SK-N-SH treated with all-trans-retinoic acid at 6 μM for 48 hours (cell line): ENCODE measurements around the gene RPL7A.

Experiments used
- ATAC-seq: fragments of 200-7000 bp; cut with Tn5 transposase; 3 replicates; pipeline ENCODE4 v1.9.1; 2020; ENCODE audit warnings: mild to moderate bottlenecking, moderate library complexity
- ARNTL ChIP-seq: fragments of 450-650 bp; formaldehyde crosslinking; IDR thresholded peaks from 2 replicates; pipeline ENCODE4 v1.5.0; 2020; ENCODE audit warnings: low read depth, mild to moderate bottlenecking, moderate library complexity, borderline replicate concordance
- BACH2 ChIP-seq: fragments of 250-450 bp; sonication (Bioruptor Pico); IDR thresholded peaks from 2 replicates; pipeline ENCODE4 v1.9.0; 2021; ENCODE audit warnings: mild to moderate bottlenecking, borderline replicate concordance
- CSDC2 ChIP-seq: fragments of 250-450 bp; sonication (Bioruptor Pico); IDR thresholded peaks from 2 replicates; pipeline ENCODE4 v1.5.0; 2020; ENCODE audit warnings: mild to moderate bottlenecking, moderate library complexity
- CSRNP3 ChIP-seq: fragments of 250-450 bp; sonication (Bioruptor Pico); IDR thresholded peaks from 2 replicates; pipeline ENCODE4 v1.5.1; 2021; ENCODE audit warnings: mild to moderate bottlenecking, moderate library complexity
- ESRRG ChIP-seq: fragments of 250-450 bp; sonication (Bioruptor Pico); IDR thresholded peaks from 2 replicates; pipeline ENCODE4 v1.6.1; 2021; ENCODE audit warnings: mild to moderate bottlenecking
- GLIS3 ChIP-seq: fragments of 250-450 bp; sonication (Bioruptor Pico); IDR thresholded peaks from 2 replicates; pipeline ENCODE4 v1.5.0; 2020; ENCODE audit warnings: mild to moderate bottlenecking, moderate library complexity
- ISL1 ChIP-seq: fragments of 250-450 bp; sonication (Bioruptor Pico); IDR thresholded peaks from 2 replicates; pipeline ENCODE4 v2.1.2; 2022; ENCODE audit warnings: mild to moderate bottlenecking, moderate library complexity
- OSR1 ChIP-seq: fragments of 250-450 bp; sonication (Bioruptor Pico); IDR thresholded peaks from 2 replicates; pipeline ENCODE4 v1.8.0; 2022; ENCODE audit warnings: moderate library complexity, mild to moderate bottlenecking, inconsistent platforms
- POU6F1 ChIP-seq: fragments of 250-450 bp; sonication (Bioruptor Pico); IDR thresholded peaks from 2 replicates; pipeline ENCODE4 v1.8.0; 2021; ENCODE audit warnings: low read depth, mild to moderate bottlenecking, moderate library complexity, borderline replicate concordance
- PPARA ChIP-seq: fragments of 250-450 bp; sonication (Bioruptor Pico); IDR thresholded peaks from 2 replicates; pipeline ENCODE4 v1.5.0; 2020; ENCODE audit warnings: mild to moderate bottlenecking, borderline replicate concordance
- RARB ChIP-seq: fragments of 250-450 bp; sonication (Bioruptor Pico); IDR thresholded peaks from 2 replicates; pipeline ENCODE4 v1.8.0; 2021; ENCODE audit warnings: mild to moderate bottlenecking, moderate library complexity
- TCF4 ChIP-seq: fragments of 250-450 bp; sonication (Bioruptor Pico); IDR thresholded peaks from 2 replicates; pipeline ENCODE4 v1.8.0; 2021; ENCODE audit warnings: mild to moderate bottlenecking, moderate library complexity, borderline replicate concordance
- TOX ChIP-seq: fragments of 250-450 bp; sonication (Bioruptor Pico); IDR thresholded peaks from 2 replicates; pipeline ENCODE4 v1.8.0; 2021; ENCODE audit warnings: mild to moderate bottlenecking, moderate library complexity, borderline replicate concordance
- ZC3H10 ChIP-seq: fragments of 250-450 bp; sonication (Bioruptor Pico); IDR thresholded peaks from 2 replicates; pipeline ENCODE4 v1.5.1; 2021; ENCODE audit warnings: mild to moderate bottlenecking, moderate library complexity
- ZFP30 ChIP-seq: fragments of 450-650 bp; formaldehyde crosslinking; IDR thresholded peaks from 2 replicates; pipeline ENCODE4 v1.5.0; 2022; ENCODE audit warnings: mild to moderate bottlenecking, moderate library complexity
- ZNF565 ChIP-seq: fragments of 450-650 bp; formaldehyde crosslinking; conservative IDR thresholded peaks from 2 replicates; pipeline ENCODE4 v1.5.0; 2020; ENCODE audit warnings: low read depth, mild to moderate bottlenecking, moderate library complexity
- ZNF70 ChIP-seq: fragments of 450-650 bp; formaldehyde crosslinking; IDR thresholded peaks from 2 replicates; pipeline ENCODE4 v1.5.0; 2020; ENCODE audit warnings: mild to moderate bottlenecking, moderate library complexity
- ZNF8 ChIP-seq: fragments of 450-650 bp; formaldehyde crosslinking; IDR thresholded peaks from 2 replicates; pipeline ENCODE4 v1.5.0; 2020; ENCODE audit warnings: mild to moderate bottlenecking, moderate library complexity
- TF ChIP-seq, protein P1 (sequence below): fragments of 250-450 bp; sonication (Bioruptor Pico); IDR thresholded peaks from 2 replicates; pipeline ENCODE4 v1.8.0; 2020; ENCODE audit warnings: mild to moderate bottlenecking, moderate library complexity, borderline replicate concordance
- TF ChIP-seq, protein P2 (sequence below): fragments of 250-450 bp; sonication (Bioruptor Pico); IDR thresholded peaks from 2 replicates; pipeline ENCODE4 v1.5.0; 2020; ENCODE audit warnings: mild to moderate bottlenecking, moderate library complexity
- TF ChIP-seq, protein P3 (sequence below): fragments of 250-450 bp; sonication (Bioruptor Pico); IDR thresholded peaks from 2 replicates; pipeline ENCODE4 v1.5.1; 2020; ENCODE audit warnings: low read depth, mild to moderate bottlenecking, moderate library complexity

The RPL7A gene

GRCh38 chr9:133361507-133362092 is 13.6 kb downstream of the RPL7A start:
- no peak for ATAC-seq
- TF ChIP-seq POU6F1 (CRISPR knock-in tag) (no peak), RARB (CRISPR knock-in tag) (no peak), ZNF565 (CRISPR knock-in tag) (no peak), ARNTL (no peak), BACH2 (no peak), CSDC2 (CRISPR knock-in tag) (no peak), TOX (CRISPR knock-in tag) (no peak), OSR1 (CRISPR knock-in tag) (no peak), ZFP30 (CRISPR knock-in tag) (no peak), ZNF8 (CRISPR knock-in tag) (no peak), ESRRG (CRISPR knock-in tag) (no peak), ZC3H10 (CRISPR knock-in tag) (no peak), PPARA (CRISPR knock-in tag) (no peak), CSRNP3 (CRISPR knock-in tag) (no peak), ZNF70 (CRISPR knock-in tag) (no peak)
- TF ChIP-seq, protein P1, sequence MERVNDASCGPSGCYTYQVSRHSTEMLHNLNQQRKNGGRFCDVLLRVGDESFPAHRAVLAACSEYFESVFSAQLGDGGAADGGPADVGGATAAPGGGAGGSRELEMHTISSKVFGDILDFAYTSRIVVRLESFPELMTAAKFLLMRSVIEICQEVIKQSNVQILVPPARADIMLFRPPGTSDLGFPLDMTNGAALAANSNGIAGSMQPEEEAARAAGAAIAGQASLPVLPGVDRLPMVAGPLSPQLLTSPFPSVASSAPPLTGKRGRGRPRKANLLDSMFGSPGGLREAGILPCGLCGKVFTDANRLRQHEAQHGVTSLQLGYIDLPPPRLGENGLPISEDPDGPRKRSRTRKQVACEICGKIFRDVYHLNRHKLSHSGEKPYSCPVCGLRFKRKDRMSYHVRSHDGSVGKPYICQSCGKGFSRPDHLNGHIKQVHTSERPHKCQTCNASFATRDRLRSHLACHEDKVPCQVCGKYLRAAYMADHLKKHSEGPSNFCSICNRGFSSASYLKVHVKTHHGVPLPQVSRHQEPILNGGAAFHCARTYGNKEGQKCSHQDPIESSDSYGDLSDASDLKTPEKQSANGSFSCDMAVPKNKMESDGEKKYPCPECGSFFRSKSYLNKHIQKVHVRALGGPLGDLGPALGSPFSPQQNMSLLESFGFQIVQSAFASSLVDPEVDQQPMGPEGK (CRISPR knock-in tag): no peak
- TF ChIP-seq, protein P2, sequence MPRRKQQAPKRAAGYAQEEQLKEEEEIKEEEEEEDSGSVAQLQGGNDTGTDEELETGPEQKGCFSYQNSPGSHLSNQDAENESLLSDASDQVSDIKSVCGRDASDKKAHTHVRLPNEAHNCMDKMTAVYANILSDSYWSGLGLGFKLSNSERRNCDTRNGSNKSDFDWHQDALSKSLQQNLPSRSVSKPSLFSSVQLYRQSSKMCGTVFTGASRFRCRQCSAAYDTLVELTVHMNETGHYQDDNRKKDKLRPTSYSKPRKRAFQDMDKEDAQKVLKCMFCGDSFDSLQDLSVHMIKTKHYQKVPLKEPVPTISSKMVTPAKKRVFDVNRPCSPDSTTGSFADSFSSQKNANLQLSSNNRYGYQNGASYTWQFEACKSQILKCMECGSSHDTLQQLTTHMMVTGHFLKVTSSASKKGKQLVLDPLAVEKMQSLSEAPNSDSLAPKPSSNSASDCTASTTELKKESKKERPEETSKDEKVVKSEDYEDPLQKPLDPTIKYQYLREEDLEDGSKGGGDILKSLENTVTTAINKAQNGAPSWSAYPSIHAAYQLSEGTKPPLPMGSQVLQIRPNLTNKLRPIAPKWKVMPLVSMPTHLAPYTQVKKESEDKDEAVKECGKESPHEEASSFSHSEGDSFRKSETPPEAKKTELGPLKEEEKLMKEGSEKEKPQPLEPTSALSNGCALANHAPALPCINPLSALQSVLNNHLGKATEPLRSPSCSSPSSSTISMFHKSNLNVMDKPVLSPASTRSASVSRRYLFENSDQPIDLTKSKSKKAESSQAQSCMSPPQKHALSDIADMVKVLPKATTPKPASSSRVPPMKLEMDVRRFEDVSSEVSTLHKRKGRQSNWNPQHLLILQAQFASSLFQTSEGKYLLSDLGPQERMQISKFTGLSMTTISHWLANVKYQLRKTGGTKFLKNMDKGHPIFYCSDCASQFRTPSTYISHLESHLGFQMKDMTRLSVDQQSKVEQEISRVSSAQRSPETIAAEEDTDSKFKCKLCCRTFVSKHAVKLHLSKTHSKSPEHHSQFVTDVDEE (CRISPR knock-in tag): no peak
- TF ChIP-seq, all 23 proteins: peak for 0

GRCh38 chr9:133362359-133363044 is 14.5 kb downstream of the RPL7A start:
- no peak for ATAC-seq
- TF ChIP-seq, protein P1 (CRISPR knock-in tag): no peak
- no peak for TF ChIP-seq CSRNP3 (CRISPR knock-in tag)
- TF ChIP-seq ZC3H10 (CRISPR knock-in tag): no peak
- TF ChIP-seq ISL1: no peak
- no peak for TF ChIP-seq CSDC2 (CRISPR knock-in tag)
- no peak for TF ChIP-seq POU6F1 (CRISPR knock-in tag)
- TF ChIP-seq BACH2: no peak
- TF ChIP-seq RARB (CRISPR knock-in tag): no peak
- TF ChIP-seq TOX (CRISPR knock-in tag): no peak
- TF ChIP-seq ZNF70 (CRISPR knock-in tag): no peak
- no peak for TF ChIP-seq ZNF565 (CRISPR knock-in tag)
- no peak for TF ChIP-seq ESRRG (CRISPR knock-in tag)
- TF ChIP-seq ZFP30 (CRISPR knock-in tag): no peak
- TF ChIP-seq, protein P3, sequence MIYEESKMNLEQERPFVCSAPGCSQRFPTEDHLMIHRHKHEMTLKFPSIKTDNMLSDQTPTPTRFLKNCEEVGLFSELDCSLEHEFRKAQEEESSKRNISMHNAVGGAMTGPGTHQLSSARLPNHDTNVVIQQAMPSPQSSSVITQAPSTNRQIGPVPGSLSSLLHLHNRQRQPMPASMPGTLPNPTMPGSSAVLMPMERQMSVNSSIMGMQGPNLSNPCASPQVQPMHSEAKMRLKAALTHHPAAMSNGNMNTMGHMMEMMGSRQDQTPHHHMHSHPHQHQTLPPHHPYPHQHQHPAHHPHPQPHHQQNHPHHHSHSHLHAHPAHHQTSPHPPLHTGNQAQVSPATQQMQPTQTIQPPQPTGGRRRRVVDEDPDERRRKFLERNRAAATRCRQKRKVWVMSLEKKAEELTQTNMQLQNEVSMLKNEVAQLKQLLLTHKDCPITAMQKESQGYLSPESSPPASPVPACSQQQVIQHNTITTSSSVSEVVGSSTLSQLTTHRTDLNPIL (CRISPR knock-in tag): no peak
- TF ChIP-seq ZNF8 (CRISPR knock-in tag): no peak
- no peak for TF ChIP-seq GLIS3 (CRISPR knock-in tag)
- no peak for TF ChIP-seq TCF4 (CRISPR knock-in tag)
- TF ChIP-seq, all 23 proteins: peak for 0
